CD14-positive monocyte (primary cell): ENCODE measurements around the gene GPR17. TPM values are rescaled to one million over a fixed set of nuclear protein-coding genes. Genes with fewer than 3 reads are reported as not detected.

Experiments used
- DNase-seq, 3 donors: peaks; one replicate each; pipeline ENCODE4 v3.0.0-alpha.2; 2011 to 2022
- H2AFZ ChIP-seq: 2 replicates; pipeline ENCODE4 v1.6.0; 2012; ENCODE audit warnings: mild to moderate bottlenecking, low read depth, low read length, inconsistent platforms; ENCODE audit not compliant: insufficient read depth, poor library complexity, severe bottlenecking
- H3K27ac ChIP-seq, 2 donors: 1 replicate in 1 of 2; 2 replicates in 1 of 2; pipeline ENCODE4 v1.5.1; 2012 to 2013; ENCODE audit warnings: low read length in 2 of 2, control low read depth in 1 of 2, inconsistent platforms in 1 of 2, low read depth in 1 of 2, mild to moderate bottlenecking in 1 of 2
- H3K27me3 ChIP-seq, 2 donors: one replicate each; pipeline versions ENCODE4 v1.6.0 to v1.6.1; 2011 to 2013; ENCODE audit warnings: low read length in 2 of 2; ENCODE audit not compliant: control insufficient read depth in 2 of 2, insufficient read depth in 2 of 2
- H3K36me3 ChIP-seq, 2 donors: replicated peaks in 1 of 2; 1 replicate in 1 of 2; 2 replicates in 1 of 2; pipeline versions ENCODE4 v1.5.1 to v1.6.1; 2012 to 2013; ENCODE audit warnings: low read length in 2 of 2, control low read depth in 1 of 2, inconsistent platforms in 1 of 2, mild to moderate bottlenecking in 1 of 2; ENCODE audit not compliant: insufficient read depth in 2 of 2, control insufficient read depth in 1 of 2
- H3K4me1 ChIP-seq, 2 donors: 1 replicate in 1 of 2; 2 replicates in 1 of 2; pipeline versions ENCODE4 v1.5.1 to v1.6.1; 2012 to 2013; ENCODE audit warnings: low read length in 2 of 2, control low read depth in 1 of 2, inconsistent platforms in 1 of 2, mild to moderate bottlenecking in 1 of 2, moderate library complexity in 1 of 2; ENCODE audit not compliant: insufficient read depth in 2 of 2, control insufficient read depth in 1 of 2
- H3K4me2 ChIP-seq: replicated peaks from 2 replicates; pipeline ENCODE3; 2012; ENCODE audit warnings: low read length, moderate library complexity, mild to moderate bottlenecking; ENCODE audit not compliant: poor library complexity, severe bottlenecking; ENCODE audit errors: extremely low read depth
- H3K4me3 ChIP-seq, 3 experiments: fragments of 200-600 bp in 1 of 3; sonication (generic) in 1 of 3; replicated peaks in 1 of 3; 1 replicate in 2 of 3; 2 replicates in 1 of 3; pipeline ENCODE4 v1.5.1; 2011 to 2013; ENCODE audit warnings: low read length in 3 of 3, mild to moderate bottlenecking in 3 of 3, control low read depth in 2 of 3, low read depth in 2 of 3, inconsistent platforms in 1 of 3, moderate library complexity in 1 of 3
- H3K79me2 ChIP-seq: 2 replicates; pipeline ENCODE4 v1.6.0; 2012; ENCODE audit warnings: mild to moderate bottlenecking, control low read depth, inconsistent platforms, low read length, moderate library complexity; ENCODE audit not compliant: insufficient read depth
- H3K9ac ChIP-seq: 2 replicates; pipeline ENCODE4 v1.6.0; 2017; ENCODE audit warnings: low read length, mild to moderate bottlenecking; ENCODE audit not compliant: insufficient read depth, poor library complexity, severe bottlenecking
- H3K9me3 ChIP-seq, 2 donors: replicated peaks in 1 of 2; 1 replicate in 1 of 2; 2 replicates in 1 of 2; pipeline versions ENCODE4 v1.5.1 to v1.6.1; 2012 to 2013; ENCODE audit warnings: low read length in 2 of 2, control low read depth in 1 of 2; ENCODE audit not compliant: control insufficient read depth in 1 of 2, insufficient read depth in 1 of 2
- H4K20me1 ChIP-seq: 2 replicates; pipeline ENCODE4 v1.6.0; 2012; ENCODE audit warnings: mild to moderate bottlenecking, low read length, control low read depth, moderate library complexity; ENCODE audit not compliant: insufficient read depth
- H3K27ac Mint-ChIP-seq, 7 donors: one replicate each; pipeline ENCODE4 v1.8.0; 2020; ENCODE audit warnings: mild to moderate bottlenecking in 7 of 7, mixed read lengths in 7 of 7, moderate library complexity in 6 of 7, inconsistent platforms in 2 of 7
- H3K27me3 Mint-ChIP-seq, 3 donors: one replicate each; pipeline ENCODE4 v1.8.0; 2021 to 2022; ENCODE audit warnings: low read depth in 3 of 3, mild to moderate bottlenecking in 3 of 3, mixed read lengths in 3 of 3, moderate library complexity in 3 of 3, inconsistent platforms in 1 of 3
- H3K36me3 Mint-ChIP-seq, 2 donors: one replicate each; pipeline ENCODE4 v1.8.0; 2020; ENCODE audit warnings: mixed read lengths in 2 of 2, inconsistent platforms in 1 of 2, mild to moderate bottlenecking in 1 of 2
- H3K4me1 Mint-ChIP-seq: one replicate; pipeline ENCODE4 v1.8.0; 2020; ENCODE audit warnings: mild to moderate bottlenecking, mixed read lengths
- H3K4me3 Mint-ChIP-seq, 2 donors: one replicate each; pipeline ENCODE4 v1.8.0; 2020; ENCODE audit warnings: mild to moderate bottlenecking in 2 of 2, mixed read lengths in 2 of 2, moderate library complexity in 1 of 2
- H3K9me3 Mint-ChIP-seq, 7 donors: one replicate each; pipeline ENCODE4 v1.8.0; 2020 to 2022; ENCODE audit warnings: mixed read lengths in 7 of 7, mild to moderate bottlenecking in 6 of 7, moderate library complexity in 6 of 7, inconsistent platforms in 2 of 7
- CTCF ChIP-seq: fragments of 200-600 bp; IDR thresholded peaks from one replicate; pipeline ENCODE4 v1.8.0; 2022; ENCODE audit warnings: antibody characterized with exemption, mild to moderate bottlenecking
- WGBS: methylation state at CpG from one replicate; pipeline ENCODE4 v1.1.5; 2013; ENCODE audit warnings: missing lambda C conversion rate; ENCODE audit not compliant: insufficient coverage; 5-methylcytosine and 5-hydroxymethylcytosine counted together
- intact Hi-C, 2 donors: fragments of 100-400 bp; cut with micrococcal nuclease; formaldehyde crosslinking; loops; one replicate each; pipeline versions ENCODE4 v1.15.0 to v1.15.1; 2023
- polyA plus RNA-seq, 3 donors: library from polyadenylated mRNA; depleted of rRNA in 1 of 3; unstranded in 2 of 3; stranded (reverse) in 1 of 3; fragments of 300-500 nt in 2 of 3; fragments of >200 nt in 1 of 3; fragmentation: Illumina TruSeq in 2 of 3; gene quantifications; 1 replicate in 2 of 3; 2 replicates in 1 of 3; pipeline ENCODE4 v1.2.3, GENCODE V29; 2012 to 2021

GPR17 gene
- polyA plus RNA-seq, 3 donors: 0.07 TPM; not detected in 2

- H3K9ac ChIP-seq: no peak overlapping the region
- peaks cover 0 to 10% (median 5%) of the 10 kb centered on the region in 3 donors for H3K27me3 Mint-ChIP-seq
- WGBS: 94% methylated on average over 21 of the region's 21 CpGs
- TF ChIP-seq CTCF: no peak
- no peaks in the 10 kb centered on the region for H3K79me2 ChIP-seq
- intact Hi-C loops: no loop called here
- no peaks in the 10 kb centered on the region for H3K36me3 ChIP-seq
- no peak overlapping the region for H3K4me2 ChIP-seq
- DNase-seq: no peak
- no peaks in the 10 kb centered on the region for H3K4me1 ChIP-seq
- H3K27ac Mint-ChIP-seq: peak overlapping the region in 1 of 7 donors; percentile 74
- H2AFZ ChIP-seq: no peak overlapping the region
- H3K27ac ChIP-seq: no peak overlapping the region
- no peaks in the 10 kb centered on the region for H3K36me3 Mint-ChIP-seq
- no peak overlapping the region for H3K4me3 Mint-ChIP-seq
- H3K4me1 Mint-ChIP-seq: peaks cover 12% of the 10 kb centered on the region
- no peak overlapping the region for H3K4me3 ChIP-seq
- no peaks in the 10 kb centered on the region for H3K27me3 ChIP-seq
- H3K9me3 ChIP-seq: no peaks in the 10 kb centered on the region
- H3K9me3 Mint-ChIP-seq: no peaks in the 10 kb centered on the region
- no peaks in the 10 kb centered on the region for H4K20me1 ChIP-seq
Measured at GRCh38 chr2:127622561-127623387, 23.2 kb upstream of the GPR17 start.

GRCh38 chr2:127623388-127624319 lies 22.3 kb upstream of the GPR17 start:
- intact Hi-C loops: no loop called here
- H3K4me1 Mint-ChIP-seq: peaks cover 12% of the 10 kb centered on the region
- no peak overlapping the region for H3K4me3 Mint-ChIP-seq
- H3K27ac Mint-ChIP-seq: no peak overlapping the region
- H3K9me3 Mint-ChIP-seq: no peaks in the 10 kb centered on the region
- H2AFZ ChIP-seq: no peak overlapping the region
- no peak overlapping the region for H3K4me2 ChIP-seq
- no peak for DNase-seq
- H3K27ac ChIP-seq: no peak overlapping the region
- 95% methylated on average over 29 of the region's 38 CpGs for WGBS
- H3K36me3 Mint-ChIP-seq: no peaks in the 10 kb centered on the region
- H3K27me3 Mint-ChIP-seq: peaks cover 0 to 10% (median 5%) of the 10 kb centered on the region in 3 donors
- H3K9ac ChIP-seq: no peak overlapping the region
- no peak for TF ChIP-seq CTCF
- H4K20me1 ChIP-seq: no peaks in the 10 kb centered on the region
- no peaks in the 10 kb centered on the region for H3K79me2 ChIP-seq
- H3K9me3 ChIP-seq: no peaks in the 10 kb centered on the region
- no peaks in the 10 kb centered on the region for H3K36me3 ChIP-seq
- H3K27me3 ChIP-seq: no peaks in the 10 kb centered on the region
- no peak overlapping the region for H3K4me3 ChIP-seq
- H3K4me1 ChIP-seq: no peaks in the 10 kb centered on the region
